GM19239 (cell line): ENCODE results near the gene PLA2G10.

Experiments
- DNase-seq: peaks from one replicate; pipeline ENCODE4 v3.0.0; 2011; ENCODE audit warnings: low spot score; ENCODE audit not compliant: insufficient read length
- FAIRE-seq: peaks from 2 replicates; lab custom pipeline; 2011; peaks lifted over from hg19 to GRCh38; lab: Jason Lieb, UNC

Gene PLA2G10

GRCh38 chr16:14628806-14629611, 65.1 kb downstream of the PLA2G10 start:
- FAIRE-seq (peak; percentile 8), DNase-seq (no peak)

- no peak for FAIRE-seq
- no peak for DNase-seq
Measured at GRCh38 chr16:14627078-14627477, 67.0 kb downstream of the PLA2G10 start.
